Measurements from ENCODE around the gene DLK2.

The DLK2 gene

DNA sequence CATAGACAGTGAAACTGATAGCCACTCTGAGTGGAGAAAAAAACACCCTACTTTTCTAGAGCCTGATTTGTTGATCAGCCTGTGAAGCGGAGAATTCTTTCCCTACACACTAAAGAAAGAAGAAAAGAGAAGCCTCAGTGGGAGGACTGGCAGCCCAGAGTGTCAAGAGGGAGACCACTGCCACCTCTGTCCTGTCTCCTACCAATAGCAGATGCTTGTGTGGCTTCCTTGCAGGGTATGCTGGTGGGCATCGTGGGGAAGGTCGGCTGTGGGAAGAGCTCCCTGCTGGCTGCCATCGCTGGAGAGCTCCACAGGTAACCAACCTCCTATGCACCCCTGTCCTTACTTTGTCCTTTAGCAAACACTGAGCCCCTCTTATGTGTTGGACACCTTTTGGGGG, 17.6 kb downstream of the DLK2 start:
- Histone ChIP-seq H3K36me3 (replicated peaks; ENCODE audit: low read depth, low read length) (peaks cover 45% of the 10 kb centered on the region), H3K4me3 (ENCODE audit: low read length) (no peak overlapping the region), H2AFZ (ENCODE audit: low read depth, low read length) (no peak overlapping the region), H3K27ac (ENCODE audit: low read length) (no peak overlapping the region), H3K9me3 (ENCODE audit: insufficient read depth, low read length) (no peaks in the 10 kb centered on the region), H3K4me1 (ENCODE audit: low read length) (no peaks in the 10 kb centered on the region), H4K20me1 (ENCODE audit: insufficient read depth, low read length) (no peaks in the 10 kb centered on the region), H3K79me2 (ENCODE audit: low read length) (no peaks in the 10 kb centered on the region), H3K27me3 (ENCODE audit: low read depth, low read length) (no peaks in the 10 kb centered on the region), H3K4me2 (ENCODE audit: low read length) (no peak overlapping the region), H3K9ac (ENCODE audit: low read length) (no peak overlapping the region)
- no peak for TF ChIP-seq EZH2phosphoT487 (IDR thresholded peaks at IDR 0.05; ENCODE audit: low read depth)
- TF ChIP-seq, protein P1, sequence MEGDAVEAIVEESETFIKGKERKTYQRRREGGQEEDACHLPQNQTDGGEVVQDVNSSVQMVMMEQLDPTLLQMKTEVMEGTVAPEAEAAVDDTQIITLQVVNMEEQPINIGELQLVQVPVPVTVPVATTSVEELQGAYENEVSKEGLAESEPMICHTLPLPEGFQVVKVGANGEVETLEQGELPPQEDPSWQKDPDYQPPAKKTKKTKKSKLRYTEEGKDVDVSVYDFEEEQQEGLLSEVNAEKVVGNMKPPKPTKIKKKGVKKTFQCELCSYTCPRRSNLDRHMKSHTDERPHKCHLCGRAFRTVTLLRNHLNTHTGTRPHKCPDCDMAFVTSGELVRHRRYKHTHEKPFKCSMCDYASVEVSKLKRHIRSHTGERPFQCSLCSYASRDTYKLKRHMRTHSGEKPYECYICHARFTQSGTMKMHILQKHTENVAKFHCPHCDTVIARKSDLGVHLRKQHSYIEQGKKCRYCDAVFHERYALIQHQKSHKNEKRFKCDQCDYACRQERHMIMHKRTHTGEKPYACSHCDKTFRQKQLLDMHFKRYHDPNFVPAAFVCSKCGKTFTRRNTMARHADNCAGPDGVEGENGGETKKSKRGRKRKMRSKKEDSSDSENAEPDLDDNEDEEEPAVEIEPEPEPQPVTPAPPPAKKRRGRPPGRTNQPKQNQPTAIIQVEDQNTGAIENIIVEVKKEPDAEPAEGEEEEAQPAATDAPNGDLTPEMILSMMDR (IDR thresholded peaks at IDR 0.05; ENCODE audit: low read depth, low read length): no peak

- no peak overlapping the region for H3K4me3 ChIP-seq (ENCODE audit: low read length)
- H3K9me3 ChIP-seq (ENCODE audit: insufficient read depth, low read length): no peaks in the 10 kb centered on the region
- H3K4me1 ChIP-seq (ENCODE audit: low read length): no peaks in the 10 kb centered on the region
- no peaks in the 10 kb centered on the region for H4K20me1 ChIP-seq (ENCODE audit: insufficient read depth, low read length)
- no peak overlapping the region for H3K9ac ChIP-seq (ENCODE audit: low read length)
- H2AFZ ChIP-seq (ENCODE audit: low read depth, low read length): no peak overlapping the region
- H3K79me2 ChIP-seq (ENCODE audit: low read length): peaks cover 3% of the 10 kb centered on the region; the same call in 1 of the 2 replicates
- no peak overlapping the region for H3K4me2 ChIP-seq (ENCODE audit: low read length)
- TF ChIP-seq EZH2phosphoT487 (IDR thresholded peaks at IDR 0.05; ENCODE audit: low read depth): no peak
- TF ChIP-seq, protein P1 (IDR thresholded peaks at IDR 0.05; ENCODE audit: low read depth, low read length): no peak
- peaks cover 51% of the 10 kb centered on the region for H3K36me3 ChIP-seq (replicated peaks; ENCODE audit: low read depth, low read length)
- no peak overlapping the region for H3K27ac ChIP-seq (ENCODE audit: low read length)
- H3K27me3 ChIP-seq (ENCODE audit: low read depth, low read length): no peaks in the 10 kb centered on the region
These were observed 18.6 kb downstream of the DLK2 start for GRCh38 chr6:43436577-43437282.

DNA sequence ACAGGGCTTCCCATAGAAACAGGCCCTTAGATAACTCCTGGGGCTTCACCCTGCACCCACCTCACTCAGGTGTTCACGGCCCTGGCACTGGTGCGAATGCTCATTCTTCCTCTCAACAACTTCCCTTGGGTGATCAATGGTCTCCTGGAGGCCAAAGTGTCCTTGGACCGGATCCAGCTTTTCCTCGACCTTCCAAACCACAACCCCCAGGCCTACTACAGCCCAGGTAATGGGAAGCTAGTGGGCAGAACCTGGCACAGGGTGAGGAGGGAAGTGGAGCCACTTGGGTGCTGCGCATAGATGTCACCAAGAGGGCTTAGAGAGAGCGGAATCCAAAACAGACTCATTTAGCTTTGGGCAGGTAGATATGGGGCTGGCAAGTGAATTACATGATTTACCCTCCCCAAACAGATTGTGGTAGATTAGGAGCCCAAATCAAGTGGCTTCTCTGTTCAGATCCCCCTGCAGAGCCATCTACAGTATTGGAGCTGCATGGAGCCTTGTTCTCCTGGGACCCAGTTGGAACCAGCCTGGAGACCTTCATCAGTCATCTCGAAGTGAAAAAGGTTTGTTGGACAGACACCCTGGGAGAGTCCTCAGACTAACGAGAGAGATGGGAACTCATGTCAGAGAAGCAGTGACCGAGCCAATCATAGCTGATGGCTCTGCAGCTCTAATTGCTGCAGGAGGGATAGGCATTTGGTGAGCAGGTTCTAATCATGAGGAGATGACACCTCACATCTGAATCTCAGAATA, 19.5 kb downstream of the DLK2 start:
- H3K36me3 ChIP-seq (replicated peaks; ENCODE audit: low read depth, low read length): peaks cover 49% of the 10 kb centered on the region
- H3K27ac ChIP-seq (ENCODE audit: low read length): no peak overlapping the region
- no peaks in the 10 kb centered on the region for H3K9me3 ChIP-seq (ENCODE audit: insufficient read depth, low read length)

GRCh38 chr6:43434943-43435342, 20.4 kb downstream of the DLK2 start:
- H3K9ac ChIP-seq (ENCODE audit: low read length): no peak overlapping the region
- H2AFZ ChIP-seq (ENCODE audit: low read depth, low read length): no peak overlapping the region
- peaks cover 3% of the 10 kb centered on the region; the same call in 1 of the 2 replicates for H3K79me2 ChIP-seq (ENCODE audit: low read length)
- H3K4me3 ChIP-seq (ENCODE audit: low read length): no peak overlapping the region
- no peak for TF ChIP-seq EZH2phosphoT487 (IDR thresholded peaks at IDR 0.05; ENCODE audit: low read depth)
- TF ChIP-seq, protein P1 (IDR thresholded peaks at IDR 0.05; ENCODE audit: low read depth, low read length): no peak
- no peak overlapping the region for H3K27ac ChIP-seq (ENCODE audit: low read length)
- H3K4me2 ChIP-seq (ENCODE audit: low read length): no peak overlapping the region
- H3K36me3 ChIP-seq (replicated peaks; ENCODE audit: low read depth, low read length): peaks cover 49% of the 10 kb centered on the region
- no peaks in the 10 kb centered on the region for H3K9me3 ChIP-seq (ENCODE audit: insufficient read depth, low read length)
- H3K27me3 ChIP-seq (ENCODE audit: low read depth, low read length): no peaks in the 10 kb centered on the region
- H4K20me1 ChIP-seq (ENCODE audit: insufficient read depth, low read length): no peaks in the 10 kb centered on the region
- H3K4me1 ChIP-seq (ENCODE audit: low read length): no peaks in the 10 kb centered on the region

More for the DNA sequence above, 19.5 kb downstream of the DLK2 start:
- no peak overlapping the region for H3K9ac ChIP-seq (ENCODE audit: low read length)
- TF ChIP-seq, protein P1 (IDR thresholded peaks at IDR 0.05; ENCODE audit: low read depth, low read length): no peak
- TF ChIP-seq EZH2phosphoT487 (IDR thresholded peaks at IDR 0.05; ENCODE audit: low read depth): no peak
- no peaks in the 10 kb centered on the region for H3K4me1 ChIP-seq (ENCODE audit: low read length)
- H3K27me3 ChIP-seq (ENCODE audit: low read depth, low read length): no peaks in the 10 kb centered on the region
- no peak overlapping the region for H3K4me2 ChIP-seq (ENCODE audit: low read length)
- H3K79me2 ChIP-seq (ENCODE audit: low read length): peaks cover 3% of the 10 kb centered on the region; the same call in 1 of the 2 replicates
- no peak overlapping the region for H3K4me3 ChIP-seq (ENCODE audit: low read length)
- H4K20me1 ChIP-seq (ENCODE audit: insufficient read depth, low read length): no peaks in the 10 kb centered on the region
- no peak overlapping the region for H2AFZ ChIP-seq (ENCODE audit: low read depth, low read length)
